A673 (cell line): Measurements from ENCODE around the gene PEAR1. TPM values are rescaled to one million over a fixed set of nuclear protein-coding genes. Genes with fewer than 3 reads are reported as not detected.

ENCODE experiments used
- BruUV-seq: library from RNA; stranded (reverse); fragments of 400-500 nt; replicated peaks from 2 replicates; lab custom pipeline; 2021; lab: Mats Ljungman, UMichigan
- CTCF ChIA-PET: fragments of 300-600 bp; sonication (Branson Sonifier 250); formaldehyde crosslinking; loops from one replicate; lab custom pipeline; 2022; ENCODE audit warnings: antibody characterized with exemption; lab: Charles Lee
- POLR2A ChIA-PET: fragments of 300-600 bp; sonication (Branson Sonifier 250); formaldehyde crosslinking; loops from one replicate; lab custom pipeline; 2022; ENCODE audit warnings: antibody characterized with exemption; ENCODE audit not compliant: low non-redundant PET; lab: Charles Lee
- DNase-seq: peaks from one replicate; pipeline ENCODE4 v3.0.0-alpha.2; 2015; ENCODE audit warnings: low spot score
- H3K27ac ChIP-seq: fragments of 200-600 bp; sonication (generic); 2 replicates; pipeline ENCODE4 v1.5.1; 2016; ENCODE audit warnings: mixed run types, low read depth, mild to moderate bottlenecking, mixed read lengths, antibody characterized with exemption, low read length; ENCODE audit not compliant: poor library complexity, severe bottlenecking
- H3K27me3 ChIP-seq: fragments of 200-600 bp; sonication (generic); replicated peaks from 2 replicates; pipeline ENCODE4 v1.6.1; 2017; ENCODE audit warnings: mixed run types, low read depth, mild to moderate bottlenecking, mixed read lengths, antibody characterized with exemption, low read length; ENCODE audit not compliant: insufficient read depth, poor library complexity
- H3K36me3 ChIP-seq: fragments of 200-600 bp; sonication (generic); 2 replicates; pipeline ENCODE4 v1.6.1; 2016; ENCODE audit warnings: mixed run types, mild to moderate bottlenecking, mixed read lengths, antibody characterized with exemption, low read length; ENCODE audit not compliant: insufficient read depth, poor library complexity, severe bottlenecking
- H3K4me1 ChIP-seq: fragments of 200-600 bp; sonication (generic); 2 replicates; pipeline ENCODE4 v1.6.1; 2017; ENCODE audit warnings: mixed run types, mild to moderate bottlenecking, mixed read lengths, antibody characterized with exemption, low read length; ENCODE audit not compliant: insufficient read depth, poor library complexity, severe bottlenecking
- H3K4me3 ChIP-seq: fragments of 200-600 bp; sonication (generic); 2 replicates; pipeline ENCODE4 v1.5.1; 2016; ENCODE audit warnings: low read depth, mixed run types, mild to moderate bottlenecking, mixed read lengths, low read length; ENCODE audit not compliant: poor library complexity, severe bottlenecking
- H3K9me3 ChIP-seq: fragments of 200-600 bp; sonication (generic); 2 replicates; pipeline ENCODE4 v1.6.1; 2016; ENCODE audit warnings: mixed run types, low read depth, mild to moderate bottlenecking, mixed read lengths, antibody characterized with exemption, low read length; ENCODE audit not compliant: poor library complexity, severe bottlenecking
- EZH2 ChIP-seq: fragments of 200-600 bp; sonication (generic); IDR thresholded peaks from 2 replicates; pipeline ENCODE4 v1.6.1; 2017; ENCODE audit warnings: borderline replicate concordance, low read depth, mild to moderate bottlenecking, mixed read lengths, antibody characterized with exemption, low read length; ENCODE audit not compliant: poor library complexity, severe bottlenecking
- intact Hi-C: fragments of 100-400 bp; cut with micrococcal nuclease; formaldehyde crosslinking; loops from one replicate; pipeline ENCODE4 v1.10.0; 2022; ENCODE audit not compliant: unreplicated experiment
- total RNA-seq: library from RNA; stranded (reverse); gene quantifications from 2 replicates; pipeline ENCODE4 v1.2.3, GENCODE V29; 2021
- TF ChIP-seq, protein P1 (sequence below): fragments of 300-800, 200-600 bp; sonication (generic); conservative IDR thresholded peaks from 2 replicates; pipeline ENCODE4 v1.5.1; 2017; ENCODE audit warnings: low read depth, mild to moderate bottlenecking, antibody characterized with exemption, low read length, moderate library complexity, mixed read lengths

The PEAR1 gene
- total RNA-seq, 1 experiment from 2014 or later = 0.52 TPM

DNA sequence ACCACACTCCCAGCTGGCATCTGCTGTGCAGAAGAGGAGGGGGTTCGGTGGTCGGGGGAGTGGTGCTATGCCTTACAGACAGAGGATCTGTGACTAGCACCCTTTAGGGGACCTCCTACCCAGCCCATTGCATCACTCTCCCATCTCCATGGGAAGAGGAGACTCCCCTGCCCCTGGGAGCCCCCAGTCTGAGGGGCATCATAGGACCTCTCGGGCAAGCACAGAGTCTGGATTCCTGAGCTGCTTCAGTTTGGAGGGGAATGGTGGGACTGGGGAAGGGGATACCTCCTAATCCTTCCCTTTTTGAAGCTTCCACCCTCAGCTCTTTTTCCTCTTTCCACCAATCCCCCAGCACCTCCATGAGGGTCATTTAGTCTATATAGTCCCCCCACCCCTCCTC, 36.0 kb upstream of the PEAR1 start:
- no TSS peak for BruUV-seq
- POLR2A ChIA-PET = no interaction called here

DNA sequence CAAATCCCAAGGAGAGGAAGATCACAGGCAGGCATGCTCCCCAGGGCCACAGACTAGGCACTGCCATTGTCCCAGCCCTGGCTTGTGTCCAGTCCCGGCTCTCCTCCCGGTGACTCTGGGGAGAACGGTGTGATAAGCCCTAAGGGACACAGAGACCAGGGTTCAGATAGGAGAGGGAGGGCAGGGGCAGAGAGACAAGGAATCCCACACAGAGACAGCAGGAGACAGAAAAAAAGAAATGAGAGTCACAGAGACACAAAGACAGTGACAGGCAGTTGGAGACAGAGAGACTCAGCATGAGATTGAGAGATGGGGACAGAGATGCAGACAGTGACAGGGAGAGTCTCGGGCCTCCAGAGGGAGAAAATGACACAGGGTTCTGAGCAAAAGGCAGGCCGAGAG, 35.0 kb upstream of the PEAR1 start:
- DNase-seq = no peak
- no peaks in the 10 kb centered on the region for H3K36me3 ChIP-seq
- H3K4me3 ChIP-seq = peak overlapping the region; percentile 55
- no peaks in the 10 kb centered on the region for H3K9me3 ChIP-seq
- intact Hi-C loops = no loop called here
- H3K27ac ChIP-seq = no peak overlapping the region
- POLR2A ChIA-PET = no interaction called here
- H3K27me3 ChIP-seq = peaks cover 27% of the 10 kb centered on the region
- H3K4me1 ChIP-seq = peaks cover 10% of the 10 kb centered on the region
- CTCF ChIA-PET = interaction anchor here (0.8 to 3.3 kb wide), 6 partner anchors 31 to 170 kb away, joined by 3 to 62 read pairs (median 5); partner anchors contain the start of genes ISG20L2 and METTL25B
- TF ChIP-seq, protein P1, sequence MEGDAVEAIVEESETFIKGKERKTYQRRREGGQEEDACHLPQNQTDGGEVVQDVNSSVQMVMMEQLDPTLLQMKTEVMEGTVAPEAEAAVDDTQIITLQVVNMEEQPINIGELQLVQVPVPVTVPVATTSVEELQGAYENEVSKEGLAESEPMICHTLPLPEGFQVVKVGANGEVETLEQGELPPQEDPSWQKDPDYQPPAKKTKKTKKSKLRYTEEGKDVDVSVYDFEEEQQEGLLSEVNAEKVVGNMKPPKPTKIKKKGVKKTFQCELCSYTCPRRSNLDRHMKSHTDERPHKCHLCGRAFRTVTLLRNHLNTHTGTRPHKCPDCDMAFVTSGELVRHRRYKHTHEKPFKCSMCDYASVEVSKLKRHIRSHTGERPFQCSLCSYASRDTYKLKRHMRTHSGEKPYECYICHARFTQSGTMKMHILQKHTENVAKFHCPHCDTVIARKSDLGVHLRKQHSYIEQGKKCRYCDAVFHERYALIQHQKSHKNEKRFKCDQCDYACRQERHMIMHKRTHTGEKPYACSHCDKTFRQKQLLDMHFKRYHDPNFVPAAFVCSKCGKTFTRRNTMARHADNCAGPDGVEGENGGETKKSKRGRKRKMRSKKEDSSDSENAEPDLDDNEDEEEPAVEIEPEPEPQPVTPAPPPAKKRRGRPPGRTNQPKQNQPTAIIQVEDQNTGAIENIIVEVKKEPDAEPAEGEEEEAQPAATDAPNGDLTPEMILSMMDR = no peak
- TF ChIP-seq EZH2 = no peak
- no TSS peak for BruUV-seq

More for the DNA sequence above, 36.0 kb upstream of the PEAR1 start:
- no peak for TF ChIP-seq EZH2
- TF ChIP-seq, protein P1 = no peak
- H3K36me3 ChIP-seq = no peaks in the 10 kb centered on the region
- peaks cover 27% of the 10 kb centered on the region for H3K27me3 ChIP-seq
- H3K27ac ChIP-seq = no peak overlapping the region
- H3K4me1 ChIP-seq = peaks cover 10% of the 10 kb centered on the region
- no peak overlapping the region for H3K4me3 ChIP-seq
- DNase-seq = no peak
- CTCF ChIA-PET = interaction anchor here (0.8 to 1.2 kb wide), 4 partner anchors 70 to 169 kb away, joined by 3 to 5 read pairs (median 4); no protein-coding TSS in a partner anchor
- H3K9me3 ChIP-seq = no peaks in the 10 kb centered on the region
- intact Hi-C loops = no loop called here

DNA sequence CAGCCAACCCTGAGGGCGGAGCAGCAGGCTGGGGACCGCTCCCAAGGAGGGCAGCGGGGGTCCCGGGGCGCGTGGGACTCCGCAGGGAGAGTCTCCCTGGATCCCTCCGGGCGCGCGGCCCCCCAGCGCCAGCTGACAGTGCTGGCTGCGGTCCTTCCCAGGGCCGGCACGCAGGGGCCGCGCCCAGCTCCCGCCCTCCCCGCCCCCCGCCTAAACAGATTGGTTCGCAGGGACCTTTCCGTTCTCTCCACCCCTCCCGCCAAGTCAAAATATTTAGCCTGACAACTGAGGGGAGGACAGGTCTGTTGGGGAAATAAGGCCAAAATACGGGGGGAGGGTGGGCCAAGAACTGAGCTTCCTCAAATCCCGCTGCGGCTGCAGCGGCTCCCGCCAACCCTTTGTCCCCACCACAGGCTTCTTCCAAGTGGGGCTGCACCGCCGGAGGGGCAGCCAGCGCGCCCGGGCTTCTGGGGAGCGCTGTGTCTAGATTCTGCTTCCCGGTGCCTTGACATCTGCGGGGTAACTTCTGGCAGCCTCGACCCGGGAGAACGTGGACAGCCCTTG, 34.5 kb upstream of the PEAR1 start, which contains the start of gene INSRR:
Gene INSRR, minus strand, starts transcription at position 159 of the 564 bp plus-strand sequence. CDS start 496 bp downstream, outside the sequence.
- Histone ChIP-seq H3K4me3 (peak within 1 kb of the TSS; percentile 55), H3K27me3 (peaks cover 27% of the 10 kb centered on the region), H3K4me1 (peaks cover 10% of the 10 kb centered on the region), H3K27ac (no peak within 1 kb of the TSS), H3K9me3 (no peaks in the 10 kb centered on the region), H3K36me3 (no peaks in the 10 kb centered on the region)
- BruUV-seq = no TSS peak
- POLR2A ChIA-PET = interaction anchor here (0.6 kb wide), 1 partner anchor 9 kb away, joined by 3 read pairs; no protein-coding TSS in a partner anchor
- CTCF ChIA-PET = interaction anchor here (1.5 to 3.3 kb wide), 6 partner anchors 20 to 169 kb away, joined by 5 to 62 read pairs (median 14); partner anchors contain the start of genes ISG20L2 and METTL25B
- intact Hi-C loops = no loop called here
- DNase-seq = no peak
- TF ChIP-seq EZH2 = no peak
- TF ChIP-seq, protein P1 = no peak
